HCT116 (cell line): Measurements from ENCODE around the gene CLPSL1. TPM values are rescaled to one million over a fixed set of nuclear protein-coding genes. Genes with fewer than 3 reads are reported as not detected.

Source experiments
- ATAC-seq: fragments of 200-7000 bp; cut with Tn5 transposase; 2 replicates; pipeline ENCODE4 v1.9.1; 2020; ENCODE audit warnings: mild to moderate bottlenecking, moderate library complexity
- BruUV-seq: library from RNA; stranded (reverse); fragments of 400-500 nt; replicated peaks from 2 replicates; lab custom pipeline; 2021; lab: Mats Ljungman, UMichigan
- CTCF ChIA-PET: fragments of 300-600 bp; sonication (Branson Sonifier 250); formaldehyde crosslinking; loops from one replicate; lab custom pipeline; 2021; ENCODE audit warnings: antibody characterized with exemption; lab: Charles Lee
- POLR2A ChIA-PET: fragments of 300-600, 350-600 bp; sonication (Branson Sonifier 250); formaldehyde crosslinking; loops from one replicate; lab custom pipeline; 2021; ENCODE audit warnings: antibody characterized with exemption; lab: Charles Lee
- RAD21 ChIA-PET, 2 experiments: fragments of 300-600 bp; sonication (Branson Sonifier 250); formaldehyde crosslinking; loops; one replicate each; lab custom pipeline; 2023; ENCODE audit warnings: low total read pairs in 2 of 2; ENCODE audit not compliant: uncharacterized antibody in 2 of 2, unreplicated experiment in 2 of 2, low non-redundant PET in 1 of 2; lab: Charles Lee
- DNase-seq: peaks from one replicate; pipeline ENCODE4 v3.0.0-alpha.2; 2010; ENCODE audit warnings: low read depth, low spot score
- H2AFZ ChIP-seq: fragments of 200-600 bp; shearing (Covaris generic), sonication (generic); 2 replicates; pipeline ENCODE4 v1.6.1; 2017; ENCODE audit warnings: low read depth, mixed run types, mixed read lengths, antibody characterized with exemption, low read length; ENCODE audit not compliant: poor library complexity, severe bottlenecking
- H3K27ac ChIP-seq: 2 replicates; pipeline ENCODE4 v1.5.1; 2012; ENCODE audit warnings: low read depth, low read length
- H3K27me3 ChIP-seq: fragments of 200-600 bp; sonication (generic); 2 replicates; pipeline ENCODE4 v1.6.1; 2016; ENCODE audit warnings: mixed run types, low read length, mixed read lengths; ENCODE audit not compliant: insufficient read depth
- H3K36me3 ChIP-seq, 2 experiments: fragments of 200-500 bp in 1 of 2; fragments of 200-600 bp in 1 of 2; sonication (Bioruptor generic) in 1 of 2; sonication (generic) in 1 of 2; 2 replicates each; pipeline versions ENCODE4 v1.5.1 to v1.6.1; 2014 to 2016; ENCODE audit warnings: low read length in 2 of 2, inconsistent platforms in 1 of 2, mixed read lengths in 1 of 2, mixed run types in 1 of 2; ENCODE audit not compliant: insufficient read depth in 2 of 2, control insufficient read depth in 1 of 2
- H3K4me1 ChIP-seq, 2 experiments: fragments of 200-600 bp in 1 of 2; sonication (generic) in 1 of 2; 2 replicates each; pipeline versions ENCODE4 v1.5.1 to v1.6.1; 2012 to 2017; ENCODE audit warnings: low read length in 2 of 2, inconsistent platforms in 1 of 2, mild to moderate bottlenecking in 1 of 2, mixed read lengths in 1 of 2, mixed run types in 1 of 2, moderate library complexity in 1 of 2; ENCODE audit not compliant: insufficient read depth in 2 of 2, control insufficient read depth in 1 of 2
- H3K4me2 ChIP-seq: fragments of 200-600 bp; sonication (generic); 2 replicates; pipeline ENCODE4 v1.6.1; 2017; ENCODE audit warnings: mixed run types, low read length, mixed read lengths
- H3K4me3 ChIP-seq, 2 experiments: fragments of 200-600 bp in 1 of 2; sonication (generic) in 1 of 2; replicated peaks in 1 of 2; 2 replicates each; pipeline ENCODE4 v1.5.1; 2011 to 2016; ENCODE audit warnings: low read length in 2 of 2, control low read depth in 1 of 2, low read depth in 1 of 2, mild to moderate bottlenecking in 1 of 2, mixed read lengths in 1 of 2, mixed run types in 1 of 2
- H3K79me2 ChIP-seq: fragments of 200-600 bp; sonication (generic); 2 replicates; pipeline ENCODE4 v1.6.1; 2017; ENCODE audit warnings: mild to moderate bottlenecking, mixed run types, low read length, moderate library complexity, mixed read lengths; ENCODE audit not compliant: insufficient read depth
- H3K9ac ChIP-seq: fragments of 200-600 bp; sonication (generic); 2 replicates; pipeline ENCODE4 v1.6.1; 2016; ENCODE audit warnings: low read length, mixed read lengths
- H3K9me2 ChIP-seq: fragments of 200-600 bp; sonication (generic), shearing (Covaris generic); 2 replicates; pipeline ENCODE4 v1.6.1; 2017; ENCODE audit warnings: mixed run types, mild to moderate bottlenecking, moderate library complexity; ENCODE audit not compliant: insufficient read depth
- H3K9me3 ChIP-seq, 2 experiments: fragments of 200-500 bp in 1 of 2; fragments of 200-600 bp in 1 of 2; sonication (Bioruptor generic) in 1 of 2; sonication (generic) in 1 of 2; 2 replicates each; pipeline ENCODE4 v1.6.1; 2014 to 2017; ENCODE audit warnings: low read length in 2 of 2, mixed read lengths in 2 of 2, inconsistent platforms in 1 of 2, low read depth in 1 of 2, mild to moderate bottlenecking in 1 of 2, mixed run types in 1 of 2, moderate library complexity in 1 of 2; ENCODE audit not compliant: control insufficient read depth in 1 of 2, insufficient read depth in 1 of 2
- H4K20me1 ChIP-seq: fragments of 200-600 bp; sonication (generic), shearing (Covaris generic); 2 replicates; pipeline ENCODE4 v1.6.1; 2017; ENCODE audit warnings: mixed run types, mild to moderate bottlenecking, moderate library complexity; ENCODE audit not compliant: insufficient read depth
- CBX3 ChIP-seq: IDR thresholded peaks from 2 replicates; pipeline ENCODE4 v1.6.1; 2012; ENCODE audit warnings: low read depth
- CEBPB ChIP-seq: IDR thresholded peaks from 2 replicates; pipeline ENCODE4 v1.6.1; 2012; ENCODE audit warnings: low read depth
- EGR1 ChIP-seq: IDR thresholded peaks from 2 replicates; pipeline ENCODE4 v1.6.1; 2012; ENCODE audit warnings: low read depth
- ELF1 ChIP-seq: IDR thresholded peaks from 2 replicates; pipeline ENCODE4 v1.6.1; 2012; ENCODE audit warnings: low read depth, borderline replicate concordance
- EZH2 ChIP-seq: fragments of 200-600 bp; sonication (generic); IDR thresholded peaks from 2 replicates; pipeline ENCODE4 v1.6.1; 2017; ENCODE audit warnings: antibody characterized with exemption, mixed run types
- EZH2phosphoT487 ChIP-seq: fragments of 200-600 bp; IDR thresholded peaks from 2 replicates; pipeline ENCODE4 v1.6.1; 2018; ENCODE audit warnings: antibody characterized with exemption, borderline replicate concordance
- FOSL1 ChIP-seq: IDR thresholded peaks from 2 replicates; pipeline ENCODE4 v1.6.1; 2012; ENCODE audit warnings: low read depth
- POLR2A ChIP-seq: IDR thresholded peaks from 2 replicates; pipeline ENCODE4 v1.7.0; 2011; ENCODE audit warnings: borderline replicate concordance; ENCODE audit not compliant: insufficient read depth, insufficient read length; ENCODE audit errors: extremely low read depth
- RAD21 ChIP-seq: IDR thresholded peaks from 2 replicates; pipeline ENCODE4 v1.6.1; 2012; ENCODE audit warnings: low read depth, mild to moderate bottlenecking
- SIN3A ChIP-seq: IDR thresholded peaks from 2 replicates; pipeline ENCODE4 v1.6.1; 2012; ENCODE audit warnings: low read depth
- SP1 ChIP-seq: IDR thresholded peaks from 2 replicates; pipeline ENCODE4 v1.6.1; 2012; ENCODE audit warnings: low read depth
- SRF ChIP-seq: IDR thresholded peaks from 2 replicates; pipeline ENCODE4 v1.6.1; 2012; ENCODE audit warnings: low read depth
- TCF7L2 ChIP-seq: IDR thresholded peaks from 2 replicates; pipeline ENCODE4 v1.7.0; 2011; ENCODE audit warnings: borderline replicate concordance, inconsistent platforms; ENCODE audit not compliant: insufficient read depth, insufficient read length; ENCODE audit errors: extremely low read depth
- ZFX ChIP-seq: fragments of 450-650 bp; IDR thresholded peaks from 2 replicates; pipeline ENCODE4 v1.6.1; 2017
- ZNF274 ChIP-seq: fragments of 200-500 bp; sonication (Bioruptor generic); IDR thresholded peaks from 2 replicates; pipeline ENCODE4 v1.6.1; 2014; ENCODE audit warnings: mild to moderate bottlenecking, low read depth, low read length, inconsistent platforms
- intact Hi-C: fragments of 100-400 bp; cut with micrococcal nuclease; formaldehyde crosslinking; loops from 2 replicates; pipeline ENCODE4 v1.10.0; 2022
- total RNA-seq: library from RNA; stranded (reverse); gene quantifications from one replicate; pipeline ENCODE4 v1.2.1, GENCODE V29; 2021; ENCODE audit not compliant: unreplicated experiment
- TF ChIP-seq, protein P1 (sequence below): IDR thresholded peaks from 2 replicates; pipeline ENCODE4 v1.6.1; 2012
- TF ChIP-seq, protein P2 (sequence below): IDR thresholded peaks from 2 replicates; pipeline ENCODE4 v1.6.1; 2012
- TF ChIP-seq, protein P3 (sequence below), 3 experiments: fragments of 200-600 bp in 1 of 3; sonication (generic) in 1 of 3; IDR thresholded peaks in 2 of 3; conservative IDR thresholded peaks in 1 of 3; 2 replicates each; pipeline ENCODE4 v1.5.1; 2012 to 2017; ENCODE audit warnings: low read depth in 2 of 3, low read length in 2 of 3, antibody characterized with exemption in 1 of 3, borderline replicate concordance in 1 of 3, control low read depth in 1 of 3, mild to moderate bottlenecking in 1 of 3, mixed read lengths in 1 of 3, mixed run types in 1 of 3, moderate library complexity in 1 of 3; ENCODE audit not compliant: insufficient read depth in 1 of 3

Gene CLPSL1
- total RNA-seq, 1 experiment from 2014 or later = not detected

DNA sequence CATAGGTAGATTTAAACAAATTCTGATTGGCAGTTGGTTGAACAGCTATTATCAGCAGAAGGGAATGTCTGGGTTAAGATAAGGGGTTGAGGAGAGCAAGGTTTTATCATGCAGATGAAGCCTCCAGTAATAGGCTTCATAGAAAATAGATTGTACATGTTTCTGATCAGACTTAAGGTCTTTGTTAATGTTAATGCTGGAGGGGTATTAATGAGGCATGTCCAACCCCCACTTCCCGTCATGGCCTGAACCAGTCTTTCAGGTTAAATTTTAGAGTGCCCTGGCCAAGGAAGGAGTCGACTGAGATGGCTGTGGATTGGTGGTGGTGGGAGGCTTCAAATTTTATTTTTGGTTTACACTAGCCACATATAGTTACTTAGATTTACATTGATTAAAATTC lies 3.4 kb downstream of the CLPSL1 start:
- no peaks in the 10 kb centered on the region for H3K36me3 ChIP-seq
- H2AFZ ChIP-seq = no peak overlapping the region
- H3K79me2 ChIP-seq = no peaks in the 10 kb centered on the region
- H3K4me1 ChIP-seq = peaks cover 6 to 10% of the 10 kb centered on the region in 2 experiments; a peak in 3 of 4 replicates
- H3K4me2 ChIP-seq = no peak overlapping the region
- H3K27ac ChIP-seq = no peak overlapping the region
- no peaks in the 10 kb centered on the region for H4K20me1 ChIP-seq
- TF ChIP-seq EGR1 = no peak
- TF ChIP-seq FOSL1 = no peak
- TF ChIP-seq, protein P1, sequence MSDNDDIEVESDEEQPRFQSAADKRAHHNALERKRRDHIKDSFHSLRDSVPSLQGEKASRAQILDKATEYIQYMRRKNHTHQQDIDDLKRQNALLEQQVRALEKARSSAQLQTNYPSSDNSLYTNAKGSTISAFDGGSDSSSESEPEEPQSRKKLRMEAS = no peak
- no peak for TF ChIP-seq CEBPB
- no peak for TF ChIP-seq RAD21
- TF ChIP-seq ELF1 = no peak
- TF ChIP-seq POLR2A = no peak
- no peak for TF ChIP-seq EZH2phosphoT487
- no peak for TF ChIP-seq SP1
- TF ChIP-seq ZFX = no peak
- no peak for TF ChIP-seq ZNF274
- TF ChIP-seq, protein P2, sequence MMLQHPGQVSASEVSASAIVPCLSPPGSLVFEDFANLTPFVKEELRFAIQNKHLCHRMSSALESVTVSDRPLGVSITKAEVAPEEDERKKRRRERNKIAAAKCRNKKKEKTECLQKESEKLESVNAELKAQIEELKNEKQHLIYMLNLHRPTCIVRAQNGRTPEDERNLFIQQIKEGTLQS = no peak
- TF ChIP-seq, all 23 proteins: peak for 0
- CTCF ChIA-PET = no interaction called here
- intact Hi-C loops = no loop called here
- H3K4me3 ChIP-seq = no peak overlapping the region
- no peak for DNase-seq
- ATAC-seq = no peak
- POLR2A ChIA-PET = no interaction called here
- H3K27me3 ChIP-seq = peaks cover 18% of the 10 kb centered on the region; the same call in 1 of the 2 replicates
- H3K9me2 ChIP-seq = no peaks in the 10 kb centered on the region
- no peaks in the 10 kb centered on the region for H3K9me3 ChIP-seq
- no peak overlapping the region for H3K9ac ChIP-seq
- no TSS peak for BruUV-seq
- RAD21 ChIA-PET = no interaction called here

DNA sequence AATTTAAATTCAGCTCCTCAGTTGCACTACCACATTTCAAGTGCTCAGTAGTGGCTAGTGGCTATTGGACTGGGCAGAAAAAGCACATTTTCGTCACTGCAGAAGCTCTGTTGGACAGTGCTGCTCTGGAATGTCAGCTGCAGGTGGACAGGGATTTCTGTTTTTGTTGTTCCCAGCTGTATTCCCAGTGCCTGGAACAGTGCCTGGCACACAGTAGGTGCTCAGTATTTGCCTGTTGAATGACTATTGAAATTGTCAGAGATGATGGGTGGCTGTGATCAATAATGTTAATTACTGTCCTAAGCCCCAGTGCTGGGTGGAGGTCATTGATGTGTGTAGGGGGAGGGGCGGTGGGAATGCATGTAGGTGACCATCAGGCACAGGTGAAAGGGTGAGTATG lies 5.5 kb downstream of the CLPSL1 start:
- peaks cover 21% of the 10 kb centered on the region; the same call in 1 of the 2 replicates for H3K27me3 ChIP-seq
- ChIA-PET POLR2A (no interaction called here), CTCF (no interaction called here), RAD21 (no interaction called here)
- H3K79me2 ChIP-seq = no peaks in the 10 kb centered on the region
- H3K9me3 ChIP-seq = no peaks in the 10 kb centered on the region
- no peak overlapping the region for H3K9ac ChIP-seq
- no peaks in the 10 kb centered on the region for H4K20me1 ChIP-seq
- no peak overlapping the region for H3K4me2 ChIP-seq
- no peaks in the 10 kb centered on the region for H3K9me2 ChIP-seq
- no peak for TF ChIP-seq EZH2
- no peak for TF ChIP-seq SRF
- TF ChIP-seq ELF1 = no peak
- no peak for TF ChIP-seq POLR2A
- TF ChIP-seq, protein P2 = no peak
- TF ChIP-seq SP1 = no peak
- TF ChIP-seq, protein P3, sequence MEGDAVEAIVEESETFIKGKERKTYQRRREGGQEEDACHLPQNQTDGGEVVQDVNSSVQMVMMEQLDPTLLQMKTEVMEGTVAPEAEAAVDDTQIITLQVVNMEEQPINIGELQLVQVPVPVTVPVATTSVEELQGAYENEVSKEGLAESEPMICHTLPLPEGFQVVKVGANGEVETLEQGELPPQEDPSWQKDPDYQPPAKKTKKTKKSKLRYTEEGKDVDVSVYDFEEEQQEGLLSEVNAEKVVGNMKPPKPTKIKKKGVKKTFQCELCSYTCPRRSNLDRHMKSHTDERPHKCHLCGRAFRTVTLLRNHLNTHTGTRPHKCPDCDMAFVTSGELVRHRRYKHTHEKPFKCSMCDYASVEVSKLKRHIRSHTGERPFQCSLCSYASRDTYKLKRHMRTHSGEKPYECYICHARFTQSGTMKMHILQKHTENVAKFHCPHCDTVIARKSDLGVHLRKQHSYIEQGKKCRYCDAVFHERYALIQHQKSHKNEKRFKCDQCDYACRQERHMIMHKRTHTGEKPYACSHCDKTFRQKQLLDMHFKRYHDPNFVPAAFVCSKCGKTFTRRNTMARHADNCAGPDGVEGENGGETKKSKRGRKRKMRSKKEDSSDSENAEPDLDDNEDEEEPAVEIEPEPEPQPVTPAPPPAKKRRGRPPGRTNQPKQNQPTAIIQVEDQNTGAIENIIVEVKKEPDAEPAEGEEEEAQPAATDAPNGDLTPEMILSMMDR (IDR thresholded peaks at IDR 0.05 in 2 of 3, conservative IDR thresholded peaks at IDR 0.05 in 1 of 3; ENCODE audit: borderline replicate concordance in 1 of 3, insufficient read depth in 1 of 3, low read depth in 2 of 3, low read length in 2 of 3) = no peak
- TF ChIP-seq CBX3 = no peak
- no peak for TF ChIP-seq TCF7L2
- TF ChIP-seq SIN3A = no peak
- TF ChIP-seq EZH2phosphoT487 = no peak
- TF ChIP-seq ZNF274 = no peak
- H3K36me3 ChIP-seq = no peaks in the 10 kb centered on the region
- no peak overlapping the region for H3K4me3 ChIP-seq
- no TSS peak for BruUV-seq
- DNase-seq (no peak), ATAC-seq (no peak)
- no peak overlapping the region for H3K27ac ChIP-seq
- H3K4me1 ChIP-seq = peaks cover 6 to 10% of the 10 kb centered on the region in 2 experiments; a peak in 3 of 4 replicates
- no peak overlapping the region for H2AFZ ChIP-seq
- intact Hi-C loops = no loop called here
